ENCODE measurements around the gene WDR33.
"Not testable (repeated sequence)": the region's sequence is repeated elsewhere in the genome, so short reads cannot be mapped to it uniquely, and the experiment has no call there.

The WDR33 gene

DNA sequence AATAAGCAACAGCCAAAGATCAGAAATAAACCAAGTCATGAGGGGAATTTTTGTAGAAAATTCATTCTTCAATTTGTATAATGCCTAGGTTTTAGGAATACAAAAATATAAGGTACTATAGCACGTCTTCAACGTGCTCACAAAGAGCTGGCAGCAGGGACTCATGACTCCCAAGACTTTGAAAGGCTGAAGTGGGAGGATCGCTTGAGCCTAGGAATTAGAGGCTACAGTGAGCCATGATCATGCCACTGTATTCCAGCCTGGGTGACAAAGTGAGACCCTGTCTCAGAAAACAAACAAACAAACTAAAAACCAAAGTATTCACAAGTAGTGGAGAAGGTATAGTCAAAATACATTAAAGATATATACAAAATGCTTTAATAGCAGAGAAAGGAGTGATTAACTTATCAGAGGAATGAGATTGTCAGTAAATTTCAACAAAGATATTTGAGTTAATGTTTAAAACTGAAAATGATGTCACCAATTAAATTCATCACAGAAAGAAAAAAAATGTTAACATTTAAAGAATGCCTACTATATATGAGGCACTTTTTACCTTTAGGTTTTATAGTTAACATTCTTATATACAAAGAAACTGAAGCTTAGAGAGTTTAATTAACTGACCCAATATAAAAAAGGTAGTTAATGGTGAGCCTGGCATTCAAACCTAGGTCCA lies 3.2 kb downstream of the WDR33 start:
- no peak for DNase-seq

DNA sequence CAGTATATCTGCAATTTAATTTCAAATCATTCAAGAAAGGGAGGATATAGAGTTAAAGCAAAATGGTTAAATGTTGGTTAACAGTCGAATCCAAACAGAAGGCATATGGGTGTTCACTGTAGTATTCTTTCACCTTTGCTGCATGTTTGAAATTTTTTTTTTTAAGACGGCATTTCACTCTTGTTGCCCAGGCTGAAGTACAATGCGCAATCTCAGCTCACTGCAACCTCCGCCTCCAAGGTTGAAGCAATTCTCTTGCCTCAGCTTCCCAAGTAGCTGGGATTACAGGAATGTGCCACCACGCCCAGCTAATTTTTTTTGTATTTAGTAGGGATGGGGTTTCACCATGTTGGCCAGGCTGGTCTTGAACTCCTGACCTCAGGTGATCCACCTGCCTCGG lies 4.1 kb downstream of the WDR33 start:
- DNase-seq: not testable (repeated sequence)

DNA sequence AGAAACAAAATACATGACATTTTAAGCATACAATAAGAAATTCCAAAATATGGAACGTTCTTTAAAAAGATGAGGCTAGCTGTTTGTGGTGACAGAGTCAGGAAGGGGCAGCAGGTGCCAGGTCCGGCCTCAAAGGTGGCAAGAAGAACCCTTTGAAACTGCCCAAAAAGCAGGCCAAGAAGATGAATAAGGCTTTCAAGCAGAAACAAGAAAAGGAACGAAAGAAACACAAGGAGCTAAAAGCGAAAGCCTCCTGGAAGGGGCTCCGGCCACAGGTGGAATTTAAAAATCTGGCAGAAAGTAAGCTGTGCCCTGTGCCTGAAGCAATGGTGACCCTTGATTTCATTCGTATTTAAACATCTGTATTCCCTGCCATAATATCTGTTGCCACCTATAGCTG lies 5.5 kb downstream of the WDR33 start:
- DNase-seq: no peak

DNA sequence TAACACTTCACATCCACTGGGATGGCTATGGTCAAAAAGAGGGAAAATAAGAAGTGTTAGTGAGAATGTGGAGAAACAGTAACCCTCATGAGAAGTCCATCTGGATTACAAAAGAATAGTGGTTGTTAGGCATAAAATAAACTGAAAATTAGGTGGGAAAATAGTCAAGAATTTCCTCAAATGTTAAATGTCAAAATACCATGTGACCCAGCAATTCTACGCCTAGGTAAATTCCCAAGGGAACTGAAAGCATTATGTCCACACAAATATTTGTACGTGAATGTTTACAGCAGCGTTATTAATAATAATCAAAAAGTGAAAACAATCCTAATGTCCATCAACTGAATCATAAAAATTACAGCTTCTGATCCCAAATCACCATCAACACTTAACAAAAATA lies 11.0 kb downstream of the WDR33 start:
- no peak for DNase-seq

DNA sequence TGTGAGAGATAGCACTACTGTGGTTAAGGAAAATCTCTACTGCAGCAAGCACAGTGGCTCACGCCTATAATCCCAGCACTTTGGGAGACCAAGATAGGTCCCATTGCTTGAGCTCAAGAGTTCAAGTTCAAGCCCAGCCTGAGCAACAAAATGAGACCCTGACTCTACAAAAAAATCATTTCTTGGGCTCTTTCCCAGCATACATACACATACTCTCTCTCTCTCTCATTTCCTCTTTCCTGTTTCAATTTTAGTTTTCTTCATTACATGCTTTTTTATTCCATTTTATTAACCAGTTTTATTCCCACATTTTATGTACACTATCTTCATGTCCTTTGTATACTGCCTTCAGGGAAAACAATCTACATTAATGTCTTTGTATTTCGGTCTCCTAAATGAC lies 14.6 kb downstream of the WDR33 start:
- DNase-seq: no peak

DNA sequence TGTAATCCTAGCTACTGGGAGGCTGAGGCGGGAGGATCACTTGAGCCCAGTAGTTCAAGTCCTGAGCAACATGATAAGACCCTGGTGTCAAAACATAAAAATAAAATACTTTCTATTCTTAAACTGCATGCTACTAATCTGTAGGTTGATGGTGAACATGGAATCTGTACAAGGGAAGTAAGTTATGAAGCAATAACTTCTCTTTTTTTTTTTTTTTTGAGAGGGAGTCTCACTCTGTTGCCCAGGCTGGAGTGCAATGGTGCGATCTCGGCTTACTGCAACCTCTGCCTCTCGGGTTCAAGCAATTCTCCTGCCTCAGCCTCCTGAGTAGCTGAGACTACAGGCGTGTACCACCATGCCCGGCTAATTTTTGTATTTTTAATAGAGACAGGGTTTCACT lies 16.1 kb downstream of the WDR33 start:
- DNase-seq: not testable (repeated sequence)

DNA sequence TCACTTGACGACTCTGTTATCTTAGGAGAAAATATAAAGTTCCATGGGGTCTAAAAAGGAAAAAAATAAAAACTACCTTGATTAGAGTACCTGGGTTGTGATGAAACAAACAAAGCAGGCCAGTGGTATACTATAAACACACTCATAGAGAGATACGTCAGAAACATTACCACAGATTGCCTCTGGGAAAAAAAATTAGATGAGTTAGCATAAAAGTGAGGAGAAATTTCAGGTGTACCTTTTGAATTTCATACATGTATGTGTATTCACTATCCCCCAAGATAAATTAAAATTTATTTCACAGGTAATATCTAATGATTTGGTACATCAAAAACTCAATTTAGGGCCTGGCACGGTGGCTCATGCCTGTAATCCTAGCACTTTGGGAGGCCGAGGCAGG lies 18.2 kb downstream of the WDR33 start:
- no peak for DNase-seq

DNA sequence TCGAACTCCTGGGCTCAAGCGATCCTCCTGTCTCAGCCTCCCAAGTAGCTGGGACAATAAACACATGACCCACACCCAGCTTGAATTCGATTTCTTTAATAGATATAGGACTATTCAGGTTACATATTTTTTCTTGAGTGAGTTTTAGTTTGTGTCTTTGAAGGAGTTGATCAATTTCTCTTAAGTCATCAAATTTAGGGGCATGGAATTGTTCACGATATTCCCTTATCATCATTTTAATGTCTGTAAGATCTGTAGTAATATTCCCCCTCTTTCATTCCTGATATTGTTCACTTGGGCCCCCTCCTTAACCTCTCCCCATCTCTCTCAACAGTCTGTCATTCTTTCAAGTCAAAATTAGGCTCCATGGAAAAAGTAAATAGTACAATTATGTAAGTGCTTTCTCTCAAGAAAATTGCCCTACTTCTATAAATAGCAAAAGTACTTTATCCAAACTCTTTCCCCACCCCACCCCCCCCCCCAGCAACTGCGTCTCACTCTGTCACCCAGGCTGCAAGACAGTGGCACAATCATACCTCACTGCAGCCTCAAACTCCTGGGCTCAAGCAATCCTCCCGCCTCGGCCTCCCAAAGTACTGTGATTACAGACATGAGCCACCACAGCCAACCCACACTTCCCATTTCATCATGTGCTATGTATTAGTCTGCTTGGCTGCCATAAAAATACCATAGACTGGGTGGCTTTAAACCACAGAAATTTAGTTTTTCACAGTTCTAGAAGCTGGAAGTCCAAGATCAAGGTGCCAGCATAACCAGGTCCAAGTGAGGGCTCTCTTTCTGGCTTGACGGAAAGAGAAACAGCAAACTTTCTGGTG lies 20.1 kb downstream of the WDR33 start:
- DNase-seq: no peak

DNA sequence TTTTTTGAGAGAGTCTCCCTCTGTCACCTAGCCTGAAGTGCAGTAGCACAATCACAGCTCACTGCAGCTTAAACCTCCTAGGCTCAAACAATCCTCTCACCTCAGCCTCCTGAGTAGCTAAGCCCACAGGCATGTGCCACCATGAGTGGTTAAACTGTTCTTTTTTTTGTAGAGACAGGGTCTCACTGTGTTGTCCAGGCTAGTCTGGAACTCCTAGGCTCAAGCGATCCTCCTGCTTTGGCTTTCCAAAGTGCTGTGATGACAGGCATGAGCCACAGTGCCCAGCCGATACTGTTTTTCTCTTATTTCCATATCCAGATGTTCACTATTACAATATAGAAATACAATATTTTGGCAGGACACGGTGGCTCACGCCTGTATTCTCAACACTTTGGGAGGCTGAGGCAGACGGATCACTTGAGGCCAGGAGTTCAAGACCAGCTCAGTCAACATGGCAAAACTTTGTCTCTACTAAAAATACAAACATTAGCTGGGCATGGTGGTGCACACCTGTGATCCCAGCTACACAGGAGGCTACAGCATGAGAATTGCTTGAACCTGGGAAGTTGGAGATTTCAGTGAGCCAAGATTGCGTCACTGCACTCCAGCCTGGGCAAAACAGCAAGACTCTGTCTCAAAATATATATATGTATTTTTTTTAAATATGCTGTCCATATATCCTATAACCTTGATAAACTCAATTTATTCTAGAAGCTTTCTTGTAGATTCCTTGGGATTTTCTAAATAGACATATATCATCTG lies 24.7 kb downstream of the WDR33 start:
- no peak for DNase-seq

DNA sequence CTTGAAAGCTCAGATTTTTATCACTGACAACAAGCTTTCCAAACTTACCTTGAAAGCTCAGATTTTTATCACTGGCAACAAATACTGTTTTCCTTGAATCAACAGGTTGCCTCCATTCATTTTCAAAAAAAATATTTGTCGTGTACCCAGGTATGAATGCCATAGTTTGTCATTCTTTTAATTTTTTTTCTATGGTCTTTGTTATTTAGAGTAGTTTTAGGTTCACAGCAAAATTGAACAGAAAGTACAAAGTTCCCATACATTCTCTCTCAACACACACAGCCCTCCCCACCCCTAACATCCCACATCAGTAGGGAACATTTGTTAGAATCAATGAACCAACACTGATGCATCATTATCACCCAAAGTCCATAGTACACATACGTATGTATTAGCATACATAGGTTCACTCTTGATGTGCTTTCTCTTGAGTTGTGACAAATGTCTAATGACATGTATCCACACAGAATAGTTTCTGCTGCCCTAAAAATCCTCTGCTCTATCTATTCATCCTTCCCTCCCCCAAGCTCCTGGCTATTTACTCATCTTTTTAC lies 25.9 kb downstream of the WDR33 start:
- no peak for DNase-seq

DNA sequence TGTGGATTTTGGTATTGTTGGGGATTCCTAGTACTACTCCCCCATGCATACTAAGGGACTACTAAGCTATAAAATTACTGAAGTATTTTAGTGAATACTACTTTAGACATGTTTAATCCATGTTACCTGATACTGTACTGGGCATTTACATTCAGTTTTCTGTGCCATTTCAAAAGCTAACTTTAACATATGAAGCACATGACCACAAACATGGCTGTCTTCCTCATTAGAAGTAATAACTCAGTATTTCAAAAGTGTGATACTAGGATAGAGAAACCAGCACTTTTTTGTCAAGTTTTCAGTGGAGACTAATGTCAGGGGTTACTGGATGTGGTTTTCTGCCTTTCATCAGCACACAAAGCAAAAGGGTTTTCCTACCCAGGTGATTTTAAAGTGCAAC lies 27.9 kb downstream of the WDR33 start:
- no peak for DNase-seq

DNA sequence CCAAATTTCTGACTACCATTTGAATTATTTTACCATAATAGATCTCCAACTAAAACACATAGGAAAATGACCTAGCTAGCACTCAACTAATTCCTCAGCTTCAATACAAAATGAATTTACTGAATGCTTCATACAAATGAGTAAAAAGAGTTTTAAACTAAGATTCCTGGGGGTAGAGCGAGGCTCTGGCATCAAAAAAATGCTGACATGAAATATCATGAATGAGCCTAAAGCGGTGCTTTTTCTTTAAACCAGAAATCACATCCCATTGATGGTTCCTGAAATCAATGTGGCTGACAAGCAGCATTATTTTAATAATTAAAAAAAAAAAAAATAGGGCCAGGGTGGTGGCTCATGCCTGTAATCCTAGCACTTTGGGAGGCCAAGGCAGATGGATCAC lies 32.1 kb downstream of the WDR33 start:
- DNase-seq: no peak

DNA sequence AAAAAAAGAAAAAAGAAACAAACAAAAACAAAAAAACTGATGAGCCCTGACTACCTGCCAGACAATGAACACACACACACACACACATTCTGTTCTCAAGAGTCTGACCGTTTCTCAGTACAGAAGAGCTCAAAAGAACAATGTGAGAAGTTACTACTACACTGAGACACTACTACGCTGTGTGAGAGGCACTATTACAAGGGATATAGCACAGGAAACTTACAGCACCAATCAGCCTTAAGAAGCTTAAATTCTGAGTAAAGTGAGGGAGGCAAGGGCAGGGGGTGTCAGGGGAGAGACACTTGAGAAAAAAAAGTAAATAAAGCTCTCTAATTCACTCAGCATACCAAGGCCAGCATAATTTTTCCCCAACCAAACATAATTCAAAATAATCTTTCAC lies 32.5 kb downstream of the WDR33 start:
- DNase-seq: no peak

DNA sequence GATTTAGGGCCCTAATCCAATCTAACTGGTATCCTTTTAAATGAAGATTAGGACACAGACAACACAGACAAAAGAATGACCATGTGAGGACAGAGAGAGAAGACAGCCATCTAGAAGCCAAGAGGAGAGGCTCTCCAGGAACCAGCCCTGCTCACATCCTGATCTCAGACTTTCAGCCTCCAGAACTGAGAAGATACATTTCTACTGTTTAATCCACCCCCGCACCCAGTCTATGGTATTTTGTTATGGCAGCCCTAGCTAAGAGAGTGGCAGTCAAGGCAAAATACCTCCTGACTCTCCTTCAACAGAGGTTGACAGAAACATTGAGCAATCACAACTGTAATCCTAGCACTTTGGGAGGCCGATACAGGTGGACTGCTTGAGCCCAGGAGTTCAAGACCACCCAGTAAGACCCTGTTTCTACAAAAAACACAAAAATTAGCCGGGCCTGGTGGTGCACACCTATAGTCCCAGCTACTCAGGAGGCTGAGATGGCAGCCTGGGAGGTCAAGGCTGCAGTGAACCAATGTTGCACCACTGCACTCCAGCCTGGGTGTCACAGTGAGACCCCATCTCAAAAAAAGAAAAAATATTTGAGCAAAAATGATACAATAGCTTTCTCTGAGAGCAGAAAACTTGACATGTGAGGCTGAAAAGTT lies 34.7 kb downstream of the WDR33 start:
- DNase-seq: no peak

DNA sequence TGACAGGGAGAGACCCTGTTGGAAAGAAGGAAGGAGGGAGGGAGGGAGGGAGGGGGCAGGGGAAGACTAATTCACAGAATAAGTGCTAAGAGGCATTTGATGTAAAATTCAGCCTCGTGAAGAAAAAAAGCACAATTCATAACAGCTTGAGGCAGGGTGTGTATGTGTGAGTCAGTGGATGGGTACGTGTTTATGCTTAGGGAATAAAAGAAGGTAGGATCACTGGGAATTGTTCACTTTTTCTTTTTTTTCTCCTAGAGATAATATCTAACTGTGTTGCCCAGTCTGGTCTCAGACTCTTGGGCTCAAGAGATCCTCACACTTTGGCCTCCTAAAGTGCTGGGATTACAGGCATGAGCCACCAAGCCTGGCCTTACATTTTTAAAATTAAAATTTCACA lies 39.2 kb downstream of the WDR33 start:
- DNase-seq: no peak

DNA sequence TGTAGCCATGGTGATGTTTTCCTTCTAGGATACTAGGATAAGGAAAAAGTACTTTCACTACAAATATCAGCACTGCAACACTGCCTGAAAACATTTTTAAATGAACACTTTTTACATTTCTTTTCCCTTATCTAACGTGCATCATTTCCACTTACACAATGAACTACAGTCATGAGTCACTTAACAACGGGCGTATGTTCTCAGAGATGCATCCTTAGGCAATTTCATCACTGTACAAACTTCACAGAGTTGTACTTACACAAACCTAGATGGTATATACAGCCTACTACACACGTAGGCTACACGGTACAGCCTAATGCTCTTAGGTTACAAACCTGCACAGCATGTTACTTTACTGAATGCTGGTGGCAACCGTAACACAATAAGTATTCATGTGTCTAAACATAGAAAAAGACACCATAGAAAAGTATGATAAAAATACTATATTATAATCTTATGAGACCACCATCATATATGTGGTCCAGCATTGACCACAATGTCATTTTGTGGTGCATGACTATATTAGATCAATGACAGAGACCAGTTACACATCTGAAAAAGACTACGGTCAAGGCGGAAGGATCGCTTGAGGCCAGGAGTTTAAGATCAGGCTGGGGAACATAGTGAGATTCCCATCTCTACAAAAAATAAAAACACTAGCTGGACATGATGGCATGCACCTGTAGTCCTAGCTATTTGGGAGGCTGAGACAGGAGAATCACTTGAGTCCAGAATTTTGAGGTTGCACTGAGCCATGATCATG lies 39.8 kb downstream of the WDR33 start:
- DNase-seq: peak; percentile 23

DNA sequence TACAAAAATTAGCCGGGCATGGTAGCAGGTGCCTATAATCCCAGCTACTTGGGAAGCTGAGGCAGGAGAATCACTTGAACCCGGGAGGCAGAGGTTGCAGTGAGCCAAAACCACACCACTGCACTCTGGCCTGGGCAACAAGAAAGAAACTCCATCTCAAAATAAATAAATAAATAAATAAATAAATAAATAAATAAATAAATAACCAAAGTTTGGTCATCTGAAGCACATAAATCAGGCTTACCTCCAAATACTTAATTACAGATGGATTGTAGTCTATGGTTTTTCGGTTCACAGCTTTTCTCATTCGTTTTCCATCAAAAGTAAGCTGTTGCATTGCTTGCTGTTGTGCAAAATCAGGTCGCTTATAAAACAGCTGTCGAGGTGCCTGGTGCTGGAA lies 40.4 kb downstream of the WDR33 start:
- DNase-seq: not testable (repeated sequence)

DNA sequence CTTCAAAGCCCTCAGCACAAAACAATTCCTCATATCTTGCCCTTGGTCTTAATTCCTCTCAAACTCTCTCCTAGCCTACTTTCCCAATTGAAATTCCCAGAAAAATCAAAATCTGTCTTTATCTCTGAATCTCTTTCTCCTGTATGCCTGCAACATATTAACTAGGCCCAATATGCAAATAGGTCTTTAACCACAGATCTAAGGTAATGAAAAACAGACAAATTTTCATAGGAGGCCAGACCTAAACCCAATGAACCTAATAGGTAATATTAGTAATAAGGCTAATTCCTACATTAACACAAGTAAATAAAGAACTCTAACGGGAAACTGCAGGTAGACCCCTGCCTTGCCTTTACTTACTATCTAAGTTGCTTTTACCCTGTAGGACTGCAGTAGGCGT lies 41.4 kb downstream of the WDR33 start:
- no peak for DNase-seq

DNA sequence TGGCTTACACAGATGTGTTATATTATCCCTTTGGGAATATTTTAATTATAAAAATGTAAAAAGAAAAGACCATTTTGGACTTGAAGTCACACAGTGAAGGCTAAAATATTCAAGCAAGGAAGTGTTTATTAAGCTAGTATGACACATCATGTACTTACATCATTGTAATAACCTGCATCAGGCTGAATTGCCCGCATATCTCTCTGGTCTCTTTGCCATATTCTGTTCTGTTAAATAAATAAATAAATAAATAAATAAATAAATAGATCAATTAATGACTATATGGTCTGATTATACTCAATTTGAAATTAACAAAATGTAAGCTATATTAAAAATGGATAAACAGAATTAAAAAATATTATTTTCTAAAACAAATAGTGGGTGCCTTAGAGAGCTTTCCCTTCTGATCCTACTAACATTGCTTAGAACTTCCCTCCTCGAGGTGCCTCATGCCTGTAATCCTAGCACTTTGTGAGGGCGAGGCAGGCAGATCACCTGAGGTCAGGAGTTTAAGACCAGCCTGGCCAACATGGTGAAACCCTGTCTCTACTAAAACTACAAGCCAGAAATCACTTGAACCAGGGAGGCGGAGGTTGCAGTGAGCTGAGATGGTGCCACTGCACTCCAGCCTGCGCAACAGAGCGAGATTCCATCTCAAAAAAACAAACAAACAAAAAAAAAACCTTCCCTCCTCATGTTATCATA lies 42.0 kb downstream of the WDR33 start:
- DNase-seq: no peak

DNA sequence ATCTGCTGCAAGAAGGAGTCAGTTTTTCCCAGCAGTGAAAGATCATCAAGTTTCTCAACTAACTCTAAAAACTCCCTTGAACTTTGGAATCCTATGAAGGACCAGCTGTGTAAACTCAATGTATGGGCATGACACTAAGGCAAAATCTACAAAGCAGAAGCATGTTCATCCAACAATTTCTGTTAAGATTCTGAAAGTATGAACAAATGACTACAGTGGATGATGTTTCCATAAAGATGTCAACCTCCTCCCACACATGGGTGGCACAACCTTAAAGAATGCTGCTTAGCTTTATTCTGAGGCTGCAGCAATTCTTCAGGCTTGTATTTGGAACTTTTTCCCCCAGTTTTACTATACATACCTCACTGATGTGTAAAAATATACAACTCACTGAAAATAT lies 47.2 kb downstream of the WDR33 start:
- DNase-seq: no peak

DNA sequence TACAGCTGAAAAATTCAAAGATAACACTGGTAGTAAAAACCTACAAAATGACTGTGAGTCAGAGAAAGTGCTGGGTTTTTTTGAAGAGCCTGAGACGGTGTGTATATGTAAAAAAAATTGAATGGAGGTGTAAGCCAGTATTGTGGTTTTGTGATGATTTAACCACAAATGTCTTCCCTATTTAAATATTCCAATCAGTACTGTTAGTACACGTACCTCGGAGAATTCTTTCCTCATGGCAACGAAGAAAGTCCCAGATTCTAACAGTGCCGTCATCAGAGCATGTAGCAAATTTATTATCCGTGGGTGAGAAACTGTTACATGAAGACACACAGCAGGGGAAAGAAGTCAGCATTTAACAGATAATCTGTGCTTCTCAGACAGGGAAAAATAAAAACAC lies 48.1 kb downstream of the WDR33 start:
- DNase-seq: no peak

DNA sequence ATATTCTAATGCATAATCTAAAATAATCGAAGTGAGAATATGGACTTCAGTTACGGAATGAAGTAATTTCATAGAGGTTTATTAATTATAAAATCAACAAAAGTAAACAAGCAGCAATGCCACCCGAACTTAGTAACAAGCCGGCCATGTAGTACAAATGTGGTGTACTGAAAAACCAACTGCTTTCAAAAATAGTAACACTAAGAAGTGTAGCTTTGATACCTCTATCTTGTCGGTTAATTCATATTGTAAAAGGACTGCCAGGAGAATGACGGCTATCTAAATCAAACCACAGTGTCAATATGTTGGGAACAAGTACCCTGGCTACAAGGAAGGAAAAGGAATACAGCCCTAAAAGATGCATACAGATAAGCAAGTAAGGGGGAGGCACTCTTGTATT lies 48.5 kb downstream of the WDR33 start:
- DNase-seq: no peak

Data from activated CD4-positive, alpha-beta T cell treated with anti-CD3 and anti-CD28 coated beads, Interleukin-2, Interleukin-6, amounts not matched to agents 100 ng/mL and 50 ng/mL, durations not matched to agents 16 hours and 8 hours (primary cell).